LNCaP clone FGC (cell line): ENCODE measurements around the gene TUBA3D.
"Not testable (repeated sequence)": the region's sequence is repeated elsewhere in the genome, so short reads cannot be mapped to it uniquely, and the experiment has no call there.

Experiments used
- DNase-seq: peaks from one replicate; pipeline ENCODE4 v3.0.0-alpha.2; 2011; ENCODE audit warnings: low read depth
- H3K4me3 ChIP-seq: 2 replicates; pipeline ENCODE4 v1.5.1; 2011; ENCODE audit warnings: mild to moderate bottlenecking, low read depth, low read length, control low read depth
- TF ChIP-seq, protein P1 (sequence below): IDR thresholded peaks from 2 replicates; pipeline ENCODE4 v1.5.1; 2012; ENCODE audit warnings: mild to moderate bottlenecking; ENCODE audit not compliant: control insufficient read depth, insufficient read depth; ENCODE audit errors: extremely low read depth

TUBA3D gene

DNA sequence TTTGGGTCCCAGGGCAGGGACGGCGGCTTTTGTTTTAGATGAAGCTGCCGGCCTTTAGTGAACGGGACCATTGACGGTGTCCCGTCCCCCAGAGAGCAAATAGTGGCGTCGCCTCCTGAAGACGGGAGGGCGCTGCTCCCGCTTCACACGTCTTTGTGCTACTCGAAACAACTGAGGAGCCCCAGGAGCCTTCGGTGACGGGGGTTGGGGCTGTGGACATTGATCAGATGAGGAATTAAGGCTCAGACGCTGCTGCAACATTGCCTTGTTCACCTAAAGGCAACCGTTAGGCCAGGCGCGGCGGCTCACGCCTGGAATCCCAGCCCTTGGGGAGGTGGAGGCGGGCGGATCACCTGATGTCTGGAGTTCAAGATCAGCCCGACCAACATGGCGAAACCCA is 444 bp downstream of the TUBA3D start:
- DNase-seq: not testable (repeated sequence)

DNA sequence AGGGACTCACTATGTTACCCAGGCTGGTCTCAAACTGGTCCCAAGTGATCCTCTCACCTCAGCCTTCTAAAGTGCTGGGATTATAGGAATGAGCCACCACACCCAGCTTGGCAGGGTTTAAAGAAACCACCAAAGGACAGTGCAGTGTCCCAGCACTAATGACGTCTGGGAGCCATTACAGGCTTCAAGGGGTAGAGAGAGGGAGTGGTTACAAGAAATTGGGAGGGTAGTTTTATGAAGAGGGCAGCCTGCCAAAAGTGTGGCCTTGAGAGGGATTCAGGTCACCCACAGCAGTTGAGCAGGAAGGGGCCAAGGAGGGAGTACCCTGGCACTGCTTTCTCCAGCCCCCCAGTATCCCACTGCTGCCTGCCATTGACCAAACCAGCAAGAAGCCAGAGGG is 1.3 kb downstream of the TUBA3D start:
- not testable (repeated sequence) for H3K4me3 ChIP-seq, DNase-seq

More for the DNA sequence above, 444 bp downstream of the TUBA3D start:
- not testable (repeated sequence) for H3K4me3 ChIP-seq

DNA sequence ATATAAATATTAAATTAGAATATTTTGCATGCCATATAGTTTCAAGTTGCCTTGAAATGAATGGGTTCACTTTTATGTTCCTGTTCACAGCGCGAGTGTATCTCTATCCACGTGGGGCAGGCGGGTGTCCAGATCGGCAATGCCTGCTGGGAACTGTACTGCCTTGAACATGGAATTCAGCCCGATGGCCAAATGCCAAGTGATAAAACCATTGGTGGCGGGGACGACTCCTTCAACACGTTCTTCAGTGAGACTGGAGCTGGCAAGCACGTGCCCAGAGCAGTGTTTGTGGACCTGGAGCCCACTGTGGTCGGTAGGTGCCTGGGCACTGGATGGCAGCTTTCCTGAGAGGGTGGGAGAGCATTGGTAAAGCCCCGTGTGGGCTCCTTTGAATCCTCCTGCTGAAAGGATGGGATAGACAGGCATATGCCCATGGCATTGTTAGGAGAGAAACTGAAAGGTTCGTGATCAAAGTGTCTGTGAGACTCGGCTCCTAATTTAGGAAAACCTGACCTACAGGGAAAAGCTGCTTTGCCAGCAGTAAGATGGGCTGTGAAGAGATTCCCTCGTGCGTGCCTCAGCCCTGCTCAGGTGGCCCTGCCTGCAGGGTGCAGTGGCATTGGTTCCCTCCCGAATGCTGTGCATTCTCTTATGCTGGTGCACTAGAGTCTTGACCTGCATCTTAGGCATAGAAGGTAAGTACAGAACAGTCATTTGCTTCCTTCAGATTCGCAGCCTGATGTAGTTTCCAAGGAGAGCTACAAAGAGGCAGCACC is 2.3 kb downstream of the TUBA3D start:
- not testable (repeated sequence) for DNase-seq, H3K4me3 ChIP-seq

DNA sequence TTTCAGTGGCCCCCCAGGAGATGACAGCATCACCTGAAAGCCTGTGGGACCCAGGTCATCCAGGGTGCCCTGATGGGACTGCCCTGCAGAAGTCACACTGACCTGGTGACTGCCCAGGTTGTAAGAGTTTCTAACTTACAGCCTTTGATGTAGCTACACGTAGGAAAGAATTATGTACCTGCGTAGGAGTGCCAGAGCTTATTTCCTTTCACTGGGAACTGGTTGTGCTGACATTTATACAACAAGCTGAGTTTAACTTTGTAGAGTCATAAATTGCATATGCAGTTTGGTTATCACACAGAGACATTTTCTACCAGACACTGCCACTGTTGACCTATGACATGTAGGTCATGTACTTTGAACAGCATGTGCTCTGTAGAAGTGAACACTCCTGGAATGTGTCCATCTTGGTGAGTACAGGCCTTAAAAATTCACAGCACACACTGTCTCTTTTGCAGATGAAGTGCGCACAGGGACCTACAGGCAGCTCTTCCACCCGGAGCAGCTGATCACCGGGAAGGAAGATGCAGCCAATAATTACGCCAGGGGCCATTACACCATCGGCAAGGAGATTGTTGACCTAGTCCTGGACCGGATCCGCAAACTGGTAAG is 3.0 kb downstream of the TUBA3D start:
- DNase-seq: peak; percentile 41
- H3K4me3 ChIP-seq: not testable (repeated sequence)

DNA sequence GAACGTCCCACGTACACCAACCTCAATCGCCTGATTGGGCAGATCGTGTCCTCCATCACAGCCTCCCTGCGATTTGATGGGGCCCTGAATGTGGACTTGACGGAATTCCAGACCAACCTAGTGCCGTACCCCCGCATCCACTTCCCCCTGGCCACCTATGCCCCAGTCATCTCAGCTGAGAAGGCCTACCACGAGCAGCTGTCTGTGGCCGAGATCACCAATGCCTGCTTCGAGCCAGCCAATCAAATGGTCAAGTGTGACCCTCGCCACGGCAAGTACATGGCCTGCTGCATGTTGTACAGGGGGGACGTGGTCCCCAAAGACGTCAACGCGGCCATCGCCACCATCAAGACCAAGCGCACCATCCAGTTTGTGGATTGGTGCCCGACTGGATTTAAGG is 4.4 kb downstream of the TUBA3D start:
- not testable (repeated sequence) for DNase-seq, H3K4me3 ChIP-seq

DNA sequence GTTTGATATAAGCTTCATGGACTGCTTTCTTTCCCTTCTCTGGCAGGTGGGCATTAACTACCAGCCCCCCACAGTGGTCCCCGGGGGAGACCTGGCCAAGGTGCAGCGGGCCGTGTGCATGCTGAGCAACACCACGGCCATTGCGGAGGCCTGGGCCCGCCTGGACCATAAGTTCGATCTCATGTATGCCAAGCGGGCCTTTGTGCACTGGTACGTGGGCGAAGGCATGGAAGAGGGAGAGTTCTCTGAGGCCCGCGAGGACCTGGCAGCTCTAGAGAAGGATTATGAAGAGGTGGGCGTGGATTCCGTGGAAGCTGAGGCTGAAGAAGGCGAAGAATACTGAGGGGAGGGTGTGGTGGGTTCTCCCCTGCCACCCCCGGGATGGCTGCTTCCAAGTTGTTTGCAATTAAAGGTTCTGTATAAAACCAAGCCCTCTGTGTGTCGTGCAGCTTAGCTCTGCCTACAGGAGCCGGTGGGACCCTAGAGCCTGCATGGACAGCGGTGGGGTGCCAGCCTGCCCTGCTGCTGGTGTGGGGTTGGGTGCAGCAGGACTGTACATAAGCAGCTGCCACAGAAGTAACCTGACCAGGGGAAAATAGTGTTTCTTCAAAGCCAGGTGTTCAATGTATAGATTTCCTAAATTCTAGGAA is 6.7 kb downstream of the TUBA3D start:
- not testable (repeated sequence) for DNase-seq, H3K4me3 ChIP-seq

DNA sequence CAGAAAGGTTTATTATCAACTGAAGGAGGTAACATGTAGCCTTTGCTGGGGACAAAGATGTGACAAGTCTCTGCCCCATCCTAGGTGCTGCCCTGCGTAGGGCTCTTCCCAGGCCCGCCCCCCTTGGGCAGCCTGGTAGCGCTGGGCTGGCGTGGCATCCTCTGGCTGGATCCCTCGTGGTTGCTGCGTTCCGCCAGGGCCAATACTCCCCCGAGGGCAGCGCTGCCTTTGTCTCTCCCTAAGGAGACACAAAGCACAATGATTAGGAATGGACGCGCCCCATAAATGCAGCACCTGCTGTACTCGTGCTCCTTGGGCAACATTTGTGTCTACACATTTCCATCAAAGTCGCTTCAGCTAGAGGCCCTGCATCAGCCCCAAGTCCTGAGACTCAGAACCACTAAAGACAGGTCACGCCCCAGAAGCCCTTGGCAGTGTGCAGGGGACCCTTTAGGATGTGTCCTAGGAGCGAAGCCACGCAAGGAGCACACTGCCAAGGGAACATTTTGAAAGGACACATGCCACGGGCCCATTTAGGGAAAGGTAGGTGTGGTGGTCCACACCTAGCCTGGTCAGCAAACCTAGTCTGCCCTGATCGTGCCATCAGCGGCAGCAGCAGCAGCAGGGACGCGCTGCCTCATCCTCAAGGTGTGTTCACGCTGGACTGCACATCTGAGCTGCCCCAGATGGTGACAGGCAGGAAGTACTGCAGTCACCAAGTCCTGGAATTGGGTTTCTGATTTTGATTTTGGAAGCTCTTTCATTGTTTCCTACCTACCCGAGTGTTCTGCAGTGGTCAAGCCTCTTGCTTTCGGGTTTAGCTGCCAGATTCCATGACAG is 8.3 kb downstream of the TUBA3D start:
- H3K4me3 ChIP-seq, DNase-seq: not testable (repeated sequence)

DNA sequence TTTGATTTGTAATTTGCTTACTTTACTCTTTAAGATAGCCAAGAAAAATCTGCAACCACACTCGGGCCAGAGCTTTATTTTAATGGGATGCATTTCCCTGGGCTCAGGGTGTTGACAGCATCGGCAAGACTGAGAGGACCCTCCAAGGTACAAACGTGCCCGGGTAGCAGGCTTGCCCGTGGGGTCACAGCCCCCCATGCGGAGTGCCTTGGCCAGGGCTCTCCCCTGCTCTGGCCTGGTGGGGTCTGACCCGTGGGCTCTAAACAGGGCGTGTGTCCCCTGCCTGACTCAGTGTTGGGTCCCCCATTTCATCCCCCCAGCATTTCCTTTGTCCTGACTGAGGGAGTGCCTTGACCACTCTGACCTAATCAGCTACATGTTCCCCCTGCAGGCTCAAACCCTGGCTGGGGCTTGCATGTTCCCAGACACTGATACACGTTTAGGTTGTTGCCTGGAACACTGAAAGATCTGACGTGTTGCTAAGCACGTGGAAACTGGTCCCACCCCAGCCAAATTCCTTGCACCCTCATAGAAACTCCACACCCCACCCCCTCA is 9.1 kb downstream of the TUBA3D start:
- H3K4me3 ChIP-seq, DNase-seq: not testable (repeated sequence)

DNA sequence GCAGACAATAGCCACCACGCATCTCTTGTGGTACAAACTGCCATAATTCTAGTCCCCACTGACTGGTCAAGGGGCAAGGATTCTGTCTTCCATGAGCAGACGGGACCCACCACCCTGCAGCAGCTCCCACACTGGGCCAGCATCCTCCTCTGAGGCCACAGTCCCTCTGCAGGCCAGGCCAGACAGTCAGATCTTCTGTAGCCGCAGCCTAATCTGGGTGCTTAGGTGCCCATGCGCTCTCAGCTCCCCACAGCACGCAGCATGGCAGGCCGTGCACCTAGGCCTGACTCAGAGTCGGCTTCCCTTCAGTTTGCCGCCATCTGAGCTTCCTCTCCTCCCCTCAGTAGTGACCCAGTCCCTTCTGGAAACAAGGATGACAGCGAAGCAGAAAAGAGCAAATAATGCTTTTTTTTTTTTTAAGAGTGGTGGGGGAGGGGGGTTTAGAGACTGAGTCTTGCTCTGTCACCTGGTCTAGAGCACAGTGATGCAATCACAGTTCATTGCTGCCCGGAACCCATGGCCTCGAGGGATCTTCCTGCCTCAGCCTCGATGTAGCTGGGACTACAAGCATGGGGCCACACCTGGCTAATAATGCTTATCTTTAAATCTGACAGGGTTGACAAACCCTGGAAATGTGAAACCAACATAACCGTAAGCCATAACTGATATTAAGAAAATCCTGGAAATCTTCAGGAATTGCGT is 10.4 kb downstream of the TUBA3D start:
- not testable (repeated sequence) for H3K4me3 ChIP-seq, DNase-seq

DNA sequence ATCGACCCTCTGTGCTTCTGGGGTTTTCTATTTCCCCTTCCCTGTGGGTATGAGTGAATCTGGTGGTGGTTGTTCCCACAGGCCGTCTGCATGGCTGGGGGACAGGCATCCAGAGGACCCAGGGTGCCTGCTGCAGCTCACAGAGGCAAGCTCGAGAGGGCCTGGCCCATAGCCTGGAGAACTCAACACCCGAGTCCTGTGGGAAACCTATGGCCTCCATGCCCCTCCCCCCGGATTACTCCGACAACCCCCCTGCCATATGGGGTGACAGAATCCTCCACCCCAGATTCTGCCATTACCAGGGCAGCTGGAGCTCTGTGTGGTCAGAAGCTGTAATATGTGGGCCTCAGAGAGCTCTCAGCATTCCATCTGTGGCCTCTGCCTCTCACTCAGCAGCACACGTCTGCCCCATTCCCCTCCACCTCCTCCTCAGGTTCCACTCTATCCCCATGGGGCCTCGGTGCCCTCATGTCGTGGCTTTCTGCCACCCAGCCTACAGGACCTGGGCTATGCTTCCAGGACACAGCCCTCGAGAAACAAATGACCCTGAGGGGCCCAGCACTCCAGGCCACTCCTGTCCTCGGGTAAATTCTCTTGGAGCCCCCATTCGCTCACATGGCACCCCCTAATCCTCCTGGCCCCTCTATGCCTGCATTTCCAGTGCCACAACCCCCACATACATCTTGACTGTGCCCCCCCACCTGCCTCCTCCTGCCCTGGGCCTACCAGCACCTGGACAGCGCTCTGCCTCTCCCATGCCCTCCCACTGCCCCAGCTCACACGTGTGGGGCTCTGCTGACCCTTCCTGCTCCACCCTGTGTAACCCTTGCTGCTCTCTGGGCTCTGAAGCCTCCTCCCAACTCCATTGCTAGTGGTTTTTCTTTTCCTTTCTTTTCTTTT is 12.6 kb downstream of the TUBA3D start:
- no peak overlapping the region for H3K4me3 ChIP-seq
- TF ChIP-seq, protein P1, sequence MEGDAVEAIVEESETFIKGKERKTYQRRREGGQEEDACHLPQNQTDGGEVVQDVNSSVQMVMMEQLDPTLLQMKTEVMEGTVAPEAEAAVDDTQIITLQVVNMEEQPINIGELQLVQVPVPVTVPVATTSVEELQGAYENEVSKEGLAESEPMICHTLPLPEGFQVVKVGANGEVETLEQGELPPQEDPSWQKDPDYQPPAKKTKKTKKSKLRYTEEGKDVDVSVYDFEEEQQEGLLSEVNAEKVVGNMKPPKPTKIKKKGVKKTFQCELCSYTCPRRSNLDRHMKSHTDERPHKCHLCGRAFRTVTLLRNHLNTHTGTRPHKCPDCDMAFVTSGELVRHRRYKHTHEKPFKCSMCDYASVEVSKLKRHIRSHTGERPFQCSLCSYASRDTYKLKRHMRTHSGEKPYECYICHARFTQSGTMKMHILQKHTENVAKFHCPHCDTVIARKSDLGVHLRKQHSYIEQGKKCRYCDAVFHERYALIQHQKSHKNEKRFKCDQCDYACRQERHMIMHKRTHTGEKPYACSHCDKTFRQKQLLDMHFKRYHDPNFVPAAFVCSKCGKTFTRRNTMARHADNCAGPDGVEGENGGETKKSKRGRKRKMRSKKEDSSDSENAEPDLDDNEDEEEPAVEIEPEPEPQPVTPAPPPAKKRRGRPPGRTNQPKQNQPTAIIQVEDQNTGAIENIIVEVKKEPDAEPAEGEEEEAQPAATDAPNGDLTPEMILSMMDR: no peak
- no peak for DNase-seq

DNA sequence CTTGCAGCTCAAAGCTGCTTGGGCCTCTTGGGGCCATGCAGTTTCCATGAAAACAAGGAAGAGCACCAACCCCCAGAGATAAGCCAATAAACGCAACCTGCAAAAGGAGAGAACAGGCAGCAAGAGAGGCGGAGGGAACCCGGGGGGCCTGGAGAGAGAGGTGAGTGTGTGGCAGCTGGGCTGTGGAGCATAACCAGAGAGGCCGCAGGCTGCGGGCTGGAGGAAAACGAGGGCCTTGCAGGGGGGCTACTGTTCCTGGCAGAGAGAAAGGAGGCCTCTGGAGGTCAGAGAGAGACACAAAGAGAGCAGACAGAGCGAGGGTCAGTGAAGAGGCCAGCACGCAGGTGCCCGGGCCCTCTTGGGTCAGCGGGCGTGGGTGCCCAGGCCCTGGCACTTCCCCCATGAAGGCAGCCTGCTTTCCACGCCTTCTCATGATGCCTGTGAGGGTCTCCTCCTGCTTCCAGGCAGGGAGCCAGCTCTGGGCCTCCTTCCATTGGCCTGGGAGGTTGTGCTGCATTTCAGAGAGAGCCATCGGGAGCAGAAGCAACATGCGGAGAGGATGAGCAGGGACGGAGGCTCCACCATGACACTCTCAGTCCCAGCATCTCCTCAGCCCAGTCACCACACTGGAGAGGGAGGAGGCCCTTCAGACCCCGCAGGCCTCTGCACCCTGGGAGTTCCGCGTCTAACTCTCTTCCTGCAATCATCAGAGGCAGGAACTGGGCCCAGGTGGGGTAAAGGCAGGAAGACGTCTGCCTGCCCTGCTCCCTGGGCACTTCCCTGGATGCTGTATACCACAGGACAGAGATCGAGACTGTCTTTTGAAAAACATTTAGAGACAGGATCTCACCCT is 14.9 kb downstream of the TUBA3D start:
- not testable (repeated sequence) for DNase-seq
- peak overlapping the region; percentile 97 for H3K4me3 ChIP-seq

DNA sequence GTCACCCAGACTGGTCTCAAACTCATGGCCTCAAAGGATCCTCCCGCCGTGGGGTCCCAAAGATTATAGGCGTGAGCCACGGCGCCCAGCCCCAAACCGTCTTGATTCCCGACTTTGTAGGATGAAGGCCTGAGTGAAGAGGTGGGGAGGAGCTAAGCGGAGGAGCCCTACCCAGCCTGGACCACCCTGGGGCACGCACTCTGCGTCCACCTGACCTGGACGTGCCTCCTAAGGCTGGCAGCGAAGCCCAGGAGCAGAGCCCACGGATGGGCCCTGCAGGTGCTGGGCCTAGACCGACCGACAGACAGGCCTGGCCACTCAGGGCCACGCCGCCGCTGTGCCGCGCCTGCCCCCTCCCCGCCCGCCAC is 15.5 kb downstream of the TUBA3D start:
- not testable (repeated sequence) for DNase-seq

DNA sequence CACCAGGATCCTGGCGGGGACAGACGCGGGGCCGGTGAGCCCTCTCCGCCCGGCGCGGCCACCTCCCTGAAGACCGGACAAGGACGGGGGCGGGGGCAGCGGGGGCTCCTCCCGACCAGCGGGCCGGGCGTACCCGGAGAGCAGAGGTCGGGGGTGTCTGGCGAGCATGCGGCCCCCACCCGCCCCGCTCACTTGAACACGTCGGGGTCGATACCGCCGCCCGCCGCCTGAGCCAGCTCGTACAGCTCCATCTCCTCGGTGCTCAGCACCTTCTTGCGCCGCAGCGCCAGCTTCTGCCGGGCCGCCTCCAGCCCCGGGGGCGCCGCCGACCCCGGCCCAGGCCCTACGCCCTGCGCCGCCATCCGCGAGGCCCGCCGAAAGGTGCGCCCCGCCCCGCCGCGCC is 16.1 kb downstream of the TUBA3D start, which contains the start of gene MZT2A:
Gene MZT2A (minus strand): TSS at position 383 of the 403 bp plus-strand sequence. CDS start 21 bp downstream, at position 362.
- DNase-seq: not testable (repeated sequence)
- H3K4me3 ChIP-seq: peak within 1 kb of the TSS; percentile 97

More for the DNA sequence above, 15.5 kb downstream of the TUBA3D start:
- peak overlapping the region; percentile 97 for H3K4me3 ChIP-seq
